Fibroblast of lung (primary cell): ENCODE results near the gene ZNF526. TPM values are rescaled to one million over a fixed set of nuclear protein-coding genes. Genes with fewer than 3 reads are reported as not detected.

Source experiments
- DNase-seq, 2 donors: peaks; one replicate each; pipeline versions ENCODE4 v3.0.0 to v3.0.0-alpha.2; 2010; ENCODE audit warnings: low read depth in 2 of 2
- H2AFZ ChIP-seq: 2 replicates; pipeline ENCODE4 v1.5.1; 2012; ENCODE audit warnings: low read length, control low read depth, inconsistent platforms
- H3K27ac ChIP-seq: 2 replicates; pipeline ENCODE4 v1.5.1; 2011; ENCODE audit warnings: low read length, control low read depth; ENCODE audit not compliant: insufficient read depth
- H3K27me3 ChIP-seq: 2 replicates; pipeline ENCODE4 v1.5.1; 2011; ENCODE audit warnings: mild to moderate bottlenecking, low read length; ENCODE audit not compliant: control insufficient read depth, insufficient read depth
- H3K36me3 ChIP-seq: 2 replicates; pipeline ENCODE4 v1.5.1; 2011; ENCODE audit warnings: low read length; ENCODE audit not compliant: control insufficient read depth, insufficient read depth
- H3K4me1 ChIP-seq: 2 replicates; pipeline ENCODE4 v1.5.1; 2011; ENCODE audit warnings: low read length; ENCODE audit not compliant: control insufficient read depth, insufficient read depth; ENCODE audit errors: extremely low read depth
- H3K4me2 ChIP-seq: 2 replicates; pipeline ENCODE4 v1.5.1; 2011; ENCODE audit warnings: low read length, control low read depth; ENCODE audit not compliant: insufficient read depth; ENCODE audit errors: extremely low read depth
- H3K4me3 ChIP-seq, 4 experiments: fragments of 200-600 bp in 1 of 4; sonication (generic) in 1 of 4; replicated peaks in 1 of 4; 2 replicates each; pipeline ENCODE4 v1.5.1; 2011 to 2016; ENCODE audit warnings: low read length in 4 of 4, low read depth in 3 of 4, mild to moderate bottlenecking in 3 of 4, control low read depth in 2 of 4, inconsistent platforms in 1 of 4, mixed read lengths in 1 of 4; ENCODE audit not compliant: insufficient read depth in 1 of 4; ENCODE audit errors: control extremely low read depth in 1 of 4
- H3K79me2 ChIP-seq: 2 replicates; pipeline ENCODE4 v1.5.1; 2012; ENCODE audit warnings: mild to moderate bottlenecking, low read length, inconsistent platforms; ENCODE audit not compliant: control insufficient read depth, insufficient read depth
- H3K9ac ChIP-seq: 2 replicates; pipeline ENCODE4 v1.5.1; 2011; ENCODE audit warnings: mild to moderate bottlenecking, low read length, control low read depth; ENCODE audit not compliant: insufficient read depth
- H3K9me3 ChIP-seq: 2 replicates; pipeline ENCODE4 v1.5.1; 2012; ENCODE audit warnings: low read depth, low read length; ENCODE audit not compliant: control insufficient read depth, insufficient read depth
- H4K20me1 ChIP-seq: 2 replicates; pipeline ENCODE4 v1.5.1; 2011; ENCODE audit warnings: low read length; ENCODE audit not compliant: control insufficient read depth, insufficient read depth; ENCODE audit errors: extremely low read depth
- EZH2 ChIP-seq: IDR thresholded peaks from 2 replicates; pipeline ENCODE4 v1.5.1; 2012; ENCODE audit warnings: low read length, control low read depth, mild to moderate bottlenecking; ENCODE audit errors: missing control alignments
- polyA plus RNA-seq, 2 donors: library from polyadenylated mRNA; depleted of rRNA in 1 of 2; stranded (reverse) in 1 of 2; unstranded in 1 of 2; fragments of >200 nt; gene quantifications; 2 replicates each; pipeline ENCODE4 v1.2.1, GENCODE V29; 2011 to 2012; ENCODE audit warnings: missing spikeins in 1 of 2
- total RNA-seq: library from RNA; depleted of rRNA; stranded (reverse); fragments of >200 nt; gene quantifications from 2 replicates; pipeline ENCODE4 v1.2.1, GENCODE V29; 2014
- TF ChIP-seq, protein P1 (sequence below), 2 donors: IDR thresholded peaks in 1 of 2; conservative IDR thresholded peaks in 1 of 2; 1 replicate in 1 of 2; 2 replicates in 1 of 2; pipeline ENCODE4 v1.5.1; 2011 to 2012; ENCODE audit warnings: low read length in 2 of 2, control low read depth in 1 of 2, inconsistent platforms in 1 of 2, low read depth in 1 of 2, mild to moderate bottlenecking in 1 of 2

Gene ZNF526
- total and polyA plus RNA-seq, 2 donors (not counting 1 experiment from before 2014, with no cell fraction given), result 5.9 to 7.8 TPM

DNA sequence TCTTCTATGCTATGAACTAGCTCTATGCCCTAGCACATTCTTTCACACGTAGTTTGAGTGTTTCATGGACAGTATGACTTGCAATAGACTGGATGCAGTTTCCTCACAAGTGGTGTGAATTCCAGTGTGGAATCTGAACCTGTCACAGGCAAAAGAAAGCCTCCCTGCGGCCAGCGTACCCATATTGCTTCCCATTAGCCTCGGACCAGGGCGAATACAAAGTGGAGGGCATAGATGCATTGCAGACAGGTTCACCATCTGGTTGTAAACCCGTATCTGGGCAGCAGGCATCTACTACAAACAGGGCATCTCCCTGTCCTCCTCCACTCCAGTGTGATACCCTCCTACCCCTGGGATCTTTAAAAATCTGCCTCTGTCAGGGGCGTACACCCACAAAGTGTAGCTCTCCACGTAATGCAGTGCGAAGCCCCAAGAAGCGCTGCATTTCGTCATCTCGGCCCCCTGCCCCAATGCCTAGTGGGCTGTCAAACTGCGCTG lies 47.6 kb downstream of the ZNF526 start:
- Histone ChIP-seq H3K4me1 (peaks cover 13% of the 10 kb centered on the region), H2AFZ (peak overlapping the region; percentile 95)
- TF ChIP-seq, protein P1, sequence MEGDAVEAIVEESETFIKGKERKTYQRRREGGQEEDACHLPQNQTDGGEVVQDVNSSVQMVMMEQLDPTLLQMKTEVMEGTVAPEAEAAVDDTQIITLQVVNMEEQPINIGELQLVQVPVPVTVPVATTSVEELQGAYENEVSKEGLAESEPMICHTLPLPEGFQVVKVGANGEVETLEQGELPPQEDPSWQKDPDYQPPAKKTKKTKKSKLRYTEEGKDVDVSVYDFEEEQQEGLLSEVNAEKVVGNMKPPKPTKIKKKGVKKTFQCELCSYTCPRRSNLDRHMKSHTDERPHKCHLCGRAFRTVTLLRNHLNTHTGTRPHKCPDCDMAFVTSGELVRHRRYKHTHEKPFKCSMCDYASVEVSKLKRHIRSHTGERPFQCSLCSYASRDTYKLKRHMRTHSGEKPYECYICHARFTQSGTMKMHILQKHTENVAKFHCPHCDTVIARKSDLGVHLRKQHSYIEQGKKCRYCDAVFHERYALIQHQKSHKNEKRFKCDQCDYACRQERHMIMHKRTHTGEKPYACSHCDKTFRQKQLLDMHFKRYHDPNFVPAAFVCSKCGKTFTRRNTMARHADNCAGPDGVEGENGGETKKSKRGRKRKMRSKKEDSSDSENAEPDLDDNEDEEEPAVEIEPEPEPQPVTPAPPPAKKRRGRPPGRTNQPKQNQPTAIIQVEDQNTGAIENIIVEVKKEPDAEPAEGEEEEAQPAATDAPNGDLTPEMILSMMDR (conservative IDR thresholded peaks at IDR 0.05 in 1 of 2, IDR thresholded peaks at IDR 0.05 in 1 of 2; ENCODE audit: low read depth in 1 of 2, low read length in 2 of 2), result no peak
- no peak for TF ChIP-seq EZH2

DNA sequence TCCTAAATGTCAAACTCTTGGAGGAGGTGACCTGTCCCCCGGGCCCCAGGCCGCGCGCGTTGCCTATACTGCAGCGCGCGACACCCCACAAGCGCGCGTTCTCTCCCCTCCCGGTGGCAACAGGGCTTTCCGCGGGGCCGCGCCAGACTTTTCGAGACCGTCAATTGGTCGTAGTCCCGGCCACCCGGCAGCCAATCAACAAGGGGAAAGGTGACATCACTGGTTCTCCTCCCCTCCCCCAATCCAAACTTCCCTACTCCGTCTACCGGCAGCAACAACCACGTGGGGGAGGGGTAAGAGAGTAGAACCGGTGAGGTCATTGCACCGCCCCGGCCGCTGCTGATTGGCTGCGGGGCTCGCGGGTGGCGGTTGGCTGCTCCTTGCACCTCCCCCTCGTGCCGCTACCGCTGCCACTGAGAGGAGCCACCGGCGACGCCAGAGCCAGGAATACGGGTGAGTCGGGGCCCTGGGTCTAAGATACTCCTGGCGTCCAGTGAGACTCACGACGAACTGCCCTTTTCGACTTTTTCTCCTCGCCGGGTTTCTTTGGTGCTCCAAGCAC lies 48.1 kb downstream of the ZNF526 start:
- Histone ChIP-seq H3K9ac (peak overlapping the region; percentile 97), H3K4me2 (peak overlapping the region; percentile 98), H3K9me3 (no peaks in the 10 kb centered on the region), H2AFZ (peak overlapping the region; percentile 95), H3K4me1 (peaks cover 13% of the 10 kb centered on the region), H4K20me1 (no peaks in the 10 kb centered on the region), H3K27me3 (no peaks in the 10 kb centered on the region), H3K27ac (peak overlapping the region; percentile 98), H3K79me2 (peaks cover 29% of the 10 kb centered on the region), H3K4me3 (peak overlapping the region; percentile 71 to 89 (median 74)), H3K36me3 (peaks cover 13% of the 10 kb centered on the region)
- TF ChIP-seq, protein P1 (conservative IDR thresholded peaks at IDR 0.05 in 1 of 2, IDR thresholded peaks at IDR 0.05 in 1 of 2; ENCODE audit: low read depth in 1 of 2, low read length in 2 of 2), result no peak
- no peak for TF ChIP-seq EZH2
- DNase-seq, result peak; percentile 98 to 99

More for the DNA sequence above, 47.6 kb downstream of the ZNF526 start:
- no peaks in the 10 kb centered on the region for H3K9me3 ChIP-seq
- H4K20me1 ChIP-seq, result no peaks in the 10 kb centered on the region
- H3K36me3 ChIP-seq, result peaks cover 8% of the 10 kb centered on the region
- DNase-seq, result no peak
- H3K27ac ChIP-seq, result peak overlapping the region; percentile 98
- peak overlapping the region; percentile 98 for H3K4me2 ChIP-seq
- H3K79me2 ChIP-seq, result peaks cover 29% of the 10 kb centered on the region
- peak overlapping the region; percentile 57 to 89 (median 69) for H3K4me3 ChIP-seq
- no peaks in the 10 kb centered on the region for H3K27me3 ChIP-seq
- peak overlapping the region; percentile 67 for H3K9ac ChIP-seq

DNA sequence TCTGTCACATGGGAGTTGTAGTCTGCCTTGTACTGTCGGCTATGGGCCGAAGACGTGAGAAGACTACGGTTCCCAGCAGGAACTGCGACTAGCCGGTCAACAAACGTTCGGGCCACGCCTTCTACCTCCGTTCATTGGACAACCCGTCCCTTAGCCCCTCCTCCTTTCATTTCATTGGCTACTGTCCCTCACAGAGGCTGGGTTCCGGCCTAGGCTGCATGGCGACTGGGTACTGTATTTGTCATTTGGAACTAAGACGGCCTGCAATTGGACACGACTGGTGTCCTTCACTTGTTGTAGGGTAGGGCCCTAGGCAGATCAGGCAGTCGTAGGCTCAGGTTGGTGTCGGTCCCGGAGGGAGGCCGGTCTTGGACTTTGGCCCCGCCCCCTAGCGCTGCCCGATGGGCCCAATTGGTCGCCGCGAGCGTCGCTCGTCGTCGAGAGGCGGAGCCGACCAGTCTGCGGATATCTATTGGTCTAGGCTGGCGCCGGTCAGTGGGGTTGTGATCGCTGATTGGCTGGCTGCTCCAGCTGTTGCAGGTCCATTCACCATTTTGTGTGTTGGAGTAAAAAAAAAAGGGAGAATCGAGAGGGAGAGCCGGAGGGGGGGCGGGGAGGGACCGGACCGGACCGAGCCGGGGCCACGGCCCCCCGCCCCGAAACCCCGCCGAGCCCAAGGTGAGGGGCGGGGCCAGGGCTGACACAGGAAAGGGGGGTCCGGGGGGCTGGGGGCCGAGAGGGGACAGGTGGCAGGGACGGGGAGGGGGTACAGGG lies 48.8 kb downstream of the ZNF526 start, which contains the start of gene CIC:
Gene CIC, plus strand, starts transcription at position 549 of the 774 bp plus-strand sequence. CDS start 2,532 bp downstream, outside the sequence.
- TF ChIP-seq EZH2, result no peak
- H3K4me2 ChIP-seq, result peak within 1 kb of the TSS; percentile 98
- H3K9me3 ChIP-seq, result no peaks in the 10 kb centered on the region
- H4K20me1 ChIP-seq, result no peaks in the 10 kb centered on the region
- peaks cover 18% of the 10 kb centered on the region for H3K36me3 ChIP-seq
- peaks cover 35% of the 10 kb centered on the region for H3K79me2 ChIP-seq
- peak; percentile 100 for DNase-seq
- peak within 1 kb of the TSS; percentile 88 for H2AFZ ChIP-seq
- peaks cover 13% of the 10 kb centered on the region for H3K4me1 ChIP-seq
- peak within 1 kb of the TSS; percentile 97 for H3K9ac ChIP-seq
- no peaks in the 10 kb centered on the region for H3K27me3 ChIP-seq
- H3K27ac ChIP-seq, result peak within 1 kb of the TSS; percentile 98
- H3K4me3 ChIP-seq, result peak within 1 kb of the TSS; percentile 82 to 89 (median 84)
